ENCODE results near the gene SI. TPM values are rescaled to one million over a fixed set of nuclear protein-coding genes. Genes with fewer than 3 reads are reported as not detected.

Gene SI
- total RNA-seq, 1 donor from 2014 or later: not detected

DNA sequence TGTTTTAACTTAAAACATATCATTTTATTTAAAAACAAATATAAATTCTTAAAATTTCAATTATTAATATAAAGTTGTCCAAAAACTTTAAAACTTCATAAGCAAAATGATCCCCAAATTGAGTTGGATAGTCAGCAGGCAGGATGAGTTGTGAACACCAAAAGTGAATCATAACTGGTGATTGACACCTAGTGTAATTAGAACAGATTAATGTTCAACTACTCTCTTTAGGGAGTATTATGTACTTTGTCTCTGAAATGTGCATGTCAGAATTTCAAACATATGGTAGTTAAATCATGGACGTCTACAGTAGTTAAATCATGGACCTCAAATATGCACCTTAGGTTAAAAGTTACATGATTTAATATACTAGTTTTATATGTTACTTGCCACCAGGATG, 2.9 kb upstream of the SI start:
- Histone ChIP-seq H3K9me3 (no peaks in the 10 kb centered on the region), H3K36me3 (no peaks in the 10 kb centered on the region), H3K27ac (no peak overlapping the region), H3K4me3 (no peak overlapping the region), H3K4me1 (no peaks in the 10 kb centered on the region), H3K27me3 (no peaks in the 10 kb centered on the region)
- TF ChIP-seq POLR2A (IDR thresholded peaks at IDR 0.05) (no peak), POLR2AphosphoS5 (IDR thresholded peaks at IDR 0.05; ENCODE audit: insufficient read depth in 1 of 2, low read depth in 1 of 2) (no peak)
- TF ChIP-seq, protein P1, sequence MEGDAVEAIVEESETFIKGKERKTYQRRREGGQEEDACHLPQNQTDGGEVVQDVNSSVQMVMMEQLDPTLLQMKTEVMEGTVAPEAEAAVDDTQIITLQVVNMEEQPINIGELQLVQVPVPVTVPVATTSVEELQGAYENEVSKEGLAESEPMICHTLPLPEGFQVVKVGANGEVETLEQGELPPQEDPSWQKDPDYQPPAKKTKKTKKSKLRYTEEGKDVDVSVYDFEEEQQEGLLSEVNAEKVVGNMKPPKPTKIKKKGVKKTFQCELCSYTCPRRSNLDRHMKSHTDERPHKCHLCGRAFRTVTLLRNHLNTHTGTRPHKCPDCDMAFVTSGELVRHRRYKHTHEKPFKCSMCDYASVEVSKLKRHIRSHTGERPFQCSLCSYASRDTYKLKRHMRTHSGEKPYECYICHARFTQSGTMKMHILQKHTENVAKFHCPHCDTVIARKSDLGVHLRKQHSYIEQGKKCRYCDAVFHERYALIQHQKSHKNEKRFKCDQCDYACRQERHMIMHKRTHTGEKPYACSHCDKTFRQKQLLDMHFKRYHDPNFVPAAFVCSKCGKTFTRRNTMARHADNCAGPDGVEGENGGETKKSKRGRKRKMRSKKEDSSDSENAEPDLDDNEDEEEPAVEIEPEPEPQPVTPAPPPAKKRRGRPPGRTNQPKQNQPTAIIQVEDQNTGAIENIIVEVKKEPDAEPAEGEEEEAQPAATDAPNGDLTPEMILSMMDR (IDR thresholded peaks at IDR 0.05): no peak
- no peak for DNase-seq (ENCODE audit: extremely low spot score in 2 of 2)
- intact Hi-C loops (cut with DNase I): no loop called here

DNA sequence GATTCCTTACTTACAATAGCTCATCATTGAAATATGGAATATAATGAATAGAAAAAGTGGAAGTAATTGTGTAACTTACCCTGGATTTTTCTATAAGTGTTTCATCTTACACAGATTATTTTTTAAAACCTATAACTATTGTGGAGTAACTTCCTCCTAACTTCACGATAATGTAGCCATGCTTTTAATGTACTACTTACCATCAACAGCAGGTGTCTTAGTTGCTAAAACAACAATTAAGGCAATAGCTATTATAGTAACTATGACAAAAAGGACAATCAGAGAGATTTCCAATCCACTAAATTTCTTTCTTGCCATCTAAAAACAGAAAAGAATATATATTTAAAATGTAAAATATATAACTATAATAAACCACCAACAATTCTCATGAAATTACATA, 2.6 kb downstream of the SI start:
- intact Hi-C loops (cut with DNase I): no loop called here
- TF ChIP-seq POLR2AphosphoS5 (IDR thresholded peaks at IDR 0.05; ENCODE audit: insufficient read depth in 1 of 2, low read depth in 1 of 2) (no peak), POLR2A (IDR thresholded peaks at IDR 0.05) (no peak)
- TF ChIP-seq, protein P1 (IDR thresholded peaks at IDR 0.05): no peak
- Histone ChIP-seq H3K4me1 (no peaks in the 10 kb centered on the region), H3K4me3 (no peak overlapping the region), H3K9me3 (no peaks in the 10 kb centered on the region), H3K27me3 (no peaks in the 10 kb centered on the region), H3K27ac (no peak overlapping the region), H3K36me3 (no peaks in the 10 kb centered on the region)
- DNase-seq (ENCODE audit: extremely low spot score in 2 of 2): no peak

DNA sequence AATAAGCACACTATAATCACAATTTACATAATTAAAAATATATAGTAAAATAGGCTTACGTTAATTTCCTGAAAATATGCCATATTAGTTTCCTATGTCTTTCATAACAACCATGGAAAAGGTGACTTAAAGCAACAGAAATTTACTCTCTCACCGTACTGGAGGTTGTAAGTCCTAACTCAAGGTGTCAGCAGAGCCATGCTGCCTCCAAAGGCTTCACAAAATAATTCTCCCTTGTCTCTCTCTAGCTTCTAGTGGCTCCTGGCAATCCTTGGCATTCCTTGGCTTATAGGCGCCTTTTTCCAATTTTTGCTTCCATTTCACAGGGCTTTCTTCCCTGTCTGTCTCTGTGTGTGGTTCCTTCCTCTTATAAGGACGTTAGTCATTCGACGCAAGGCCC, 7.6 kb downstream of the SI start:
- Histone ChIP-seq H3K4me3 (no peak overlapping the region), H3K36me3 (no peaks in the 10 kb centered on the region), H3K27ac (no peak overlapping the region), H3K9me3 (no peaks in the 10 kb centered on the region), H3K27me3 (no peaks in the 10 kb centered on the region), H3K4me1 (no peaks in the 10 kb centered on the region)
- intact Hi-C loops (cut with DNase I): no loop called here
- no peak for DNase-seq (ENCODE audit: extremely low spot score in 2 of 2)
- TF ChIP-seq POLR2AphosphoS5 (IDR thresholded peaks at IDR 0.05; ENCODE audit: insufficient read depth in 1 of 2, low read depth in 1 of 2): no peak
- TF ChIP-seq POLR2A (IDR thresholded peaks at IDR 0.05): no peak
- TF ChIP-seq, protein P1 (IDR thresholded peaks at IDR 0.05): no peak

DNA sequence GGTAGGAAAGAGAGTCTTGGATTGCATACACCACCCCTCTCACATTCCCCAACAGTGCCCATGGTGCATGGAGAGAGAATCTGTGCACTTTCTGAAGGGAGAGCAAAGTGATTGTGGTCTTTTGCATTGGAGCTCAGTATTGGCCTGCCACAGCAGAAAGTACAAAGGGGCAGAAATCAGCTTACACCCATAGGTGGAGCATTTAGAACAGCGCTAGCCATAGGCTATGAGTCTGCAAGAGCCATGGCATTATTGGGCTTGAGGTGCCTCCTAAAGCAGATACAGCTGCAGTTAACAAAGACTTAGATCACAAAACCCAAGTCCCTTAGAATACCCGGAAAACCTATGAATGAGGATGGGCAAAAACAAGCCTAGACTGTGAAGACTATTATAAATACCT, 21.8 kb downstream of the SI start:
- TF ChIP-seq POLR2A (IDR thresholded peaks at IDR 0.05) (no peak), POLR2AphosphoS5 (IDR thresholded peaks at IDR 0.05; ENCODE audit: insufficient read depth in 1 of 2, low read depth in 1 of 2) (no peak)
- TF ChIP-seq, protein P1 (IDR thresholded peaks at IDR 0.05): no peak
- Histone ChIP-seq H3K36me3 (no peaks in the 10 kb centered on the region), H3K9me3 (no peaks in the 10 kb centered on the region), H3K27me3 (no peaks in the 10 kb centered on the region), H3K27ac (no peak overlapping the region), H3K4me1 (no peaks in the 10 kb centered on the region), H3K4me3 (no peak overlapping the region)
- intact Hi-C loops (cut with DNase I): no loop called here
- no peak for DNase-seq (ENCODE audit: extremely low spot score in 2 of 2)

DNA sequence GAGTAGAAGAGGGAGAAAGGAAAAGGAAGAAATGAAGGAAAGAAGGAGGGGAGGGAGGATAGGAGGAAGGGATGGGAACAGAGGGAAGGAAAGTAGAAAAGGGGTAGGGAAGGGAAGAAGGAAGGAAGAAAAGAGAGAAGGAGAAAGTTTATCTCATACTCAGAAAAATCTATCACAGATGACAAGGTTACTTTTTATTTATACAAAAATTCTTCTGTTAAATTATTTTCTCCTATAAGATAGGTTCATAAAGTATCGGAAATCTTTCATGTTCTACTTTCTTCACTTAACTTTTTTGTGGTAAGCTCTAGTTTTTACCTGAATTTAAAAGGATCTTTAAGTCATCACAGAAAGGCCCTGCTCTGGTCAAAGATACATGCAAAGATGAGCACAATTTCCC, 38.1 kb downstream of the SI start:
- H3K27me3 ChIP-seq: no peaks in the 10 kb centered on the region
- H3K4me3 ChIP-seq: no peak overlapping the region
- H3K9me3 ChIP-seq: no peaks in the 10 kb centered on the region
- no peaks in the 10 kb centered on the region for H3K36me3 ChIP-seq
- intact Hi-C loops (cut with DNase I): no loop called here
- H3K27ac ChIP-seq: no peak overlapping the region
- no peak for DNase-seq (ENCODE audit: extremely low spot score in 2 of 2)
- no peaks in the 10 kb centered on the region for H3K4me1 ChIP-seq
- TF ChIP-seq, protein P1 (IDR thresholded peaks at IDR 0.05): no peak
- TF ChIP-seq POLR2A (IDR thresholded peaks at IDR 0.05): no peak
- no peak for TF ChIP-seq POLR2AphosphoS5 (IDR thresholded peaks at IDR 0.05; ENCODE audit: insufficient read depth in 1 of 2, low read depth in 1 of 2)
